K562 (cell line): ENCODE data around the gene KRTAP2-2. TPM values are rescaled to one million over a fixed set of nuclear protein-coding genes. Genes with fewer than 3 reads are reported as not detected.

Source experiments
- ATAC-seq: fragments of 200-7000 bp; cut with Tn5 transposase; 3 replicates; pipeline ENCODE4 v1.9.1; 2020; ENCODE audit warnings: moderate library complexity
- BruUV-seq: library from RNA; stranded (reverse); fragments of 400-500 nt; replicated peaks from 2 replicates; lab custom pipeline; 2021; lab: Mats Ljungman, UMichigan
- CTCF ChIA-PET: fragments of 300-600 bp; formaldehyde crosslinking; extraction: SDS; loops from one replicate; lab custom pipeline; 2021; ENCODE audit warnings: low intra/inter-chr PET ratio; lab: Yijun Ruan, JAX
- POLR2A ChIA-PET: fragments of 300-600, 350-650 bp; sonication (Branson Sonifier 250); formaldehyde crosslinking; extraction: SDS; loops from one replicate; lab custom pipeline; 2021; ENCODE audit warnings: antibody characterized with exemption, inconsistent platforms; lab: Yijun Ruan, JAX
- DNase-seq, 4 experiments: peaks; one replicate each; pipeline versions ENCODE4 v3.0.0 to v3.0.0-alpha.2; 2011 to 2018; ENCODE audit warnings: low spot score in 3 of 4, mixed read lengths in 3 of 4; ENCODE audit errors: extremely low read depth in 1 of 4
- FAIRE-seq: peaks from 2 replicates; lab custom pipeline; 2011; peaks lifted over from hg19 to GRCh38; lab: Jason Lieb, UNC
- H2AFZ ChIP-seq: 2 replicates; pipeline ENCODE4 v1.6.0; 2011; ENCODE audit warnings: low read depth, low read length, control low read depth, inconsistent platforms
- H3K27ac ChIP-seq: fragments of 200-600 bp; 3 replicates; pipeline ENCODE4 v1.8.0; 2011; ENCODE audit warnings: low read depth, mild to moderate bottlenecking, control low read depth, inconsistent platforms, low read length, moderate library complexity, mixed read lengths; ENCODE audit errors: extremely low read depth
- H3K27me3 ChIP-seq, 2 experiments: fragments of 300-600 bp in 1 of 2; 2 replicates in 1 of 2; 3 replicates in 1 of 2; pipeline versions ENCODE4 v1.6.0 to v1.8.0; 2011; ENCODE audit warnings: inconsistent platforms in 2 of 2, low read length in 2 of 2, mild to moderate bottlenecking in 1 of 2, mixed read lengths in 1 of 2, moderate library complexity in 1 of 2; ENCODE audit not compliant: control insufficient read depth in 2 of 2, insufficient read depth in 2 of 2
- H3K36me3 ChIP-seq: fragments of 300-600 bp; 3 replicates; pipeline ENCODE4 v1.8.0; 2011; ENCODE audit warnings: mild to moderate bottlenecking, low read length, inconsistent platforms; ENCODE audit not compliant: control insufficient read depth, insufficient read depth
- H3K4me1 ChIP-seq, 2 experiments: fragments of 200-600 bp in 1 of 2; replicated peaks in 1 of 2; 2 replicates in 1 of 2; 3 replicates in 1 of 2; pipeline versions ENCODE4 v1.5.1 to v1.8.0; 2011; ENCODE audit warnings: inconsistent platforms in 2 of 2, low read length in 2 of 2, mild to moderate bottlenecking in 1 of 2, mixed read lengths in 1 of 2, moderate library complexity in 1 of 2; ENCODE audit not compliant: control insufficient read depth in 2 of 2, insufficient read depth in 2 of 2
- H3K4me2 ChIP-seq: 2 replicates; pipeline ENCODE4 v1.6.1; 2011; ENCODE audit warnings: low read length, control low read depth, inconsistent platforms, mixed read lengths; ENCODE audit not compliant: insufficient read depth
- H3K4me3 ChIP-seq: fragments of 200-600 bp; sonication (generic), shearing (Covaris generic); 2 replicates; pipeline ENCODE4 v1.5.1; 2016; ENCODE audit warnings: control low read depth, inconsistent platforms
- H3K79me2 ChIP-seq: fragments of 200-600 bp; 3 replicates; pipeline ENCODE4 v1.8.0; 2011; ENCODE audit warnings: low read length, inconsistent platforms; ENCODE audit not compliant: control insufficient read depth, insufficient read depth
- H3K9ac ChIP-seq, 2 experiments: 2 replicates each; pipeline versions ENCODE4 v1.6.0 to v1.6.1; 2011; ENCODE audit warnings: low read depth in 2 of 2, low read length in 2 of 2, control low read depth in 1 of 2, inconsistent platforms in 1 of 2, mild to moderate bottlenecking in 1 of 2, mixed read lengths in 1 of 2; ENCODE audit not compliant: insufficient read depth in 1 of 2
- H3K9me1 ChIP-seq: one replicate; pipeline ENCODE4 v1.6.0; 2011; ENCODE audit warnings: inconsistent platforms, mild to moderate bottlenecking, low read length, moderate library complexity; ENCODE audit not compliant: control insufficient read depth, insufficient read depth
- H3K9me3 ChIP-seq: replicated peaks from 2 replicates; pipeline ENCODE4 v1.5.1; 2011; ENCODE audit warnings: low read depth, low read length, inconsistent platforms; ENCODE audit not compliant: control insufficient read depth, insufficient read depth
- H4K20me1 ChIP-seq: replicated peaks from 2 replicates; pipeline ENCODE4 v1.6.1; 2011; ENCODE audit warnings: low read length, inconsistent platforms, mixed read lengths; ENCODE audit not compliant: control insufficient read depth, insufficient read depth
- ARNT ChIP-seq, 2 experiments: fragments of 450-650 bp; IDR thresholded peaks; 2 replicates each; pipeline ENCODE4 v1.6.1; 2016; ENCODE audit warnings: mild to moderate bottlenecking in 1 of 2
- BACH1 ChIP-seq: fragments of 200-800 bp; sonication (Bioruptor generic); IDR thresholded peaks from 2 replicates; pipeline ENCODE4 v1.6.1; 2016; ENCODE audit warnings: missing genetic modification characterization, missing compliant biosample characterization
- NFE2 ChIP-seq: IDR thresholded peaks from 2 replicates; pipeline ENCODE4 v1.6.1; 2014; ENCODE audit warnings: antibody characterized with exemption, low read depth
- SRF ChIP-seq, 2 experiments: fragments of 250-450, 450-650 bp in 1 of 2; sonication (Bioruptor Pico) in 1 of 2; sonication (generic) in 1 of 2; formaldehyde crosslinking; IDR thresholded peaks; 2 replicates each; pipeline versions ENCODE4 v1.5.0 to v1.5.1; 2020 to 2022; ENCODE audit warnings: mild to moderate bottlenecking in 1 of 2, missing genetic modification reagents in 1 of 2
- STAT5B ChIP-seq: fragments of 250-450 bp; sonication (Bioruptor Pico); IDR thresholded peaks from 2 replicates; pipeline ENCODE4 v1.8.0; 2021; ENCODE audit warnings: mild to moderate bottlenecking, inconsistent platforms
- ZNF280B ChIP-seq: fragments of 250-450 bp; sonication (Bioruptor Pico); IDR thresholded peaks from 2 replicates; pipeline ENCODE4 v1.5.1; 2021; ENCODE audit warnings: mild to moderate bottlenecking
- ZNF57 ChIP-seq: fragments of 450-650 bp; formaldehyde crosslinking; IDR thresholded peaks from 2 replicates; pipeline ENCODE4 v1.4.0; 2020; ENCODE audit warnings: mild to moderate bottlenecking, moderate library complexity
- WGBS: fragments of 100-300 bp; shearing (Covaris generic); methylation state at CpG from one replicate; pipeline ENCODE4 v1.1.6; 2016; ENCODE audit warnings: low coverage, mixed read lengths; ENCODE audit not compliant: insufficient coverage; ENCODE audit errors: missing lambda C conversion rate; 5-methylcytosine and 5-hydroxymethylcytosine counted together
- in situ Hi-C: fragments of 300-500 bp; cut with MboI; formaldehyde crosslinking; loops from 4 replicates; pipeline ENCODE4 v1.15.0; 2018; ENCODE audit warnings: inconsistent platforms, mixed read lengths
- intact Hi-C: fragments of 100-400 bp; cut with micrococcal nuclease; formaldehyde crosslinking; loops from 2 replicates; pipeline ENCODE4 v1.14.2; 2022
- polyA plus RNA-seq, 8 experiments: library from polyadenylated mRNA; depleted of rRNA in 4 of 8; stranded (reverse) in 5 of 8; unstranded in 3 of 8; fragments of >200 nt; fragmentation: Nextera tagmentation in 2 of 8; fragmentation: Illumina TruSeq in 1 of 8; extraction: Ambion mirVana in 2 of 8; extraction: Trizol in 1 of 8; gene quantifications; 2 replicates each; pipeline versions ENCODE4 v1.2.1 to v1.2.3, GENCODE V29; 2011 to 2014; ENCODE audit warnings: inconsistent platforms in 1 of 8, missing spikeins in 1 of 8
- total RNA-seq, 7 experiments: library from RNA; depleted of rRNA in 6 of 7; stranded (reverse); fragments of >200 nt in 6 of 7; fragmentation: Illumina TruSeq in 2 of 7; extraction: Trizol in 2 of 7; gene quantifications; 2 replicates each; pipeline versions ENCODE4 v1.2.1 to v1.2.3, GENCODE V29; 2011 to 2021; ENCODE audit warnings: low replicate concordance in 1 of 7

KRTAP2-2 gene
- total and polyA plus RNA-seq, 9 of the 15 experiments (the other 6 are each of a cell fraction or from before 2014, with no cell fraction given) = not detected

DNA sequence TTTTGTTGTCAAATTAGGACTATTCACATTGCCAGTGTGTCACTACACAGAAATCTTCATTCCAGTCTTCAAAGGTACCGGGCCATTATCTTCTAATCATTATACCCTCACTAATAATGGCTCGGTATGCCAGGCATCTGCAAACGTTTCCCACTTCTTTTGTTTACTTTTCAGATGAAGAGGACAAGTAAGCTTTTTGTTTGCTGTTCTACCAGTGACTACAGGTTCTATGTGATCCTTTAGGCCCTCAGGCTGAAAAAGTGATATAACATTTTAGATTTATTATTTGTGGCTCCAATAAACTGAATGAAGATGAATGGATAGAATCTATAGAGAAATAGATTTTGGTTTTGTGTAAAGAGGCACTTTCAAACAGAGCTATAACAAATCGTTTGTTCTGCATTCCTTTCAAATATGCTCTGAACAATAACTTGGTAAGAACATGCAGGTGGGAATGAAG, 45.7 kb downstream of the KRTAP2-2 start:
- ChIA-PET POLR2A (no interaction called here), CTCF (no interaction called here)
- H3K27me3 ChIP-seq = peaks cover 0 to 8% of the 10 kb centered on the region in 2 experiments; a peak in 3 of 5 replicates
- in situ Hi-C loops = no loop called here
- BruUV-seq = no TSS peak
- no peak for TF ChIP-seq ARNT (IDR thresholded peaks at IDR 0.05)
- no peak for TF ChIP-seq NFE2
- TF ChIP-seq SRF (CRISPR knock-in tag; IDR thresholded peaks at IDR 0.05) = no peak
- TF ChIP-seq BACH1 (tag) = no peak
- no peak for TF ChIP-seq STAT5B (CRISPR knock-in tag)
- TF ChIP-seq ZNF280B (CRISPR knock-in tag) = no peak
- no peak for TF ChIP-seq ZNF57 (CRISPR knock-in tag)
- TF ChIP-seq, all 486 proteins: peak for 0
- no peak overlapping the region for H3K4me2 ChIP-seq
- H3K9me3 ChIP-seq = no peaks in the 10 kb centered on the region
- H3K4me1 ChIP-seq = no peaks in the 10 kb centered on the region; a peak in 1 of 5 replicates
- no peaks in the 10 kb centered on the region for H3K36me3 ChIP-seq
- H3K27ac ChIP-seq = no peak overlapping the region
- no peak for DNase-seq
- H3K9ac ChIP-seq = no peak overlapping the region
- no peak overlapping the region for H2AFZ ChIP-seq
- ATAC-seq = no peak
- no peak for FAIRE-seq
- no peaks in the 10 kb centered on the region for H3K9me1 ChIP-seq
- 0% methylated on average over 4 of the region's 4 CpGs for WGBS
- no peak overlapping the region for H3K4me3 ChIP-seq
- H3K79me2 ChIP-seq = no peaks in the 10 kb centered on the region
- intact Hi-C loops = no loop called here
- no peaks in the 10 kb centered on the region for H4K20me1 ChIP-seq
